Kidney (tissue), 14 donors: ENCODE data around the gene HCN2. TPM values are rescaled to one million over a fixed set of nuclear protein-coding genes. Genes with fewer than 3 reads are reported as not detected.

Experiments
- DNase-seq, 5 donors: peaks; one replicate each; pipeline ENCODE4 v3.0.0-alpha.2; 2013 to 2020
- FAIRE-seq: peaks from 2 replicates; lab custom pipeline; 2012; peaks lifted over from hg19 to GRCh38; lab: Jason Lieb, UNC
- H3K27ac ChIP-seq, 2 donors: one replicate each; pipeline ENCODE4 v1.7.0; 2013; ENCODE audit warnings: low read depth in 2 of 2, low read length in 2 of 2, inconsistent platforms in 1 of 2
- H3K27me3 ChIP-seq: one replicate; pipeline ENCODE4 v1.7.1; 2013; ENCODE audit warnings: low read length, inconsistent platforms; ENCODE audit not compliant: control insufficient read depth, insufficient read depth
- H3K36me3 ChIP-seq, 3 donors: one replicate each; pipeline versions ENCODE4 v1.7.0 to v1.7.1; 2013; ENCODE audit warnings: low read length in 3 of 3, control low read depth in 1 of 3, inconsistent platforms in 1 of 3; ENCODE audit not compliant: insufficient read depth in 3 of 3, control insufficient read depth in 2 of 3
- H3K4me1 ChIP-seq, 3 donors: one replicate each; pipeline versions ENCODE4 v1.7.0 to v1.7.1; 2013; ENCODE audit warnings: low read length in 3 of 3, inconsistent platforms in 1 of 3, low read depth in 1 of 3; ENCODE audit not compliant: control insufficient read depth in 2 of 3, insufficient read depth in 2 of 3
- H3K4me3 ChIP-seq, 3 donors: one replicate each; pipeline versions ENCODE4 v1.7.0 to v1.8.1; 2013; ENCODE audit warnings: low read length in 3 of 3, control low read depth in 1 of 3, inconsistent platforms in 1 of 3
- H3K9ac ChIP-seq, 3 donors: one replicate each; pipeline versions ENCODE4 v1.7.0 to v1.7.1; 2013; ENCODE audit warnings: low read length in 3 of 3, control low read depth in 1 of 3, inconsistent platforms in 1 of 3
- H3K9me3 ChIP-seq, 3 donors: one replicate each; pipeline versions ENCODE4 v1.7.0 to v1.7.1; 2013; ENCODE audit warnings: low read length in 3 of 3, control low read depth in 1 of 3, inconsistent platforms in 1 of 3; ENCODE audit not compliant: control insufficient read depth in 2 of 3, insufficient read depth in 1 of 3
- intact Hi-C: fragments of 100-400 bp; cut with DNase I; formaldehyde crosslinking; loops from one replicate; pipeline ENCODE4 v1.11.1; 2022
- polyA plus RNA-seq: library from polyadenylated mRNA; stranded (reverse); fragments of 350-450 nt; fragmentation: Illumina TruSeq; extraction: RNeasy Lipid Tissue Mini Kit (QIAGEN cat#74804); gene quantifications from one replicate; pipeline ENCODE4 v1.2.3, GENCODE V29; 2014; ENCODE audit warnings: low read depth, low replicate concordance; ENCODE audit not compliant: insufficient read depth
- total RNA-seq: library from RNA; stranded (reverse); fragmentation: NEBNext Ultra II Directional; extraction: Animal tissue kit (Norgen Biotek cat#: 25700); gene quantifications from one replicate; pipeline ENCODE4 v1.2.1, GENCODE V29; 2021
- TF ChIP-seq, protein P1 (sequence below): IDR thresholded peaks from 3 replicates; pipeline ENCODE4 v1.5.1; 2012; ENCODE audit warnings: mild to moderate bottlenecking, moderate library complexity, borderline replicate concordance; ENCODE audit not compliant: insufficient read depth; ENCODE audit errors: extremely low read depth
- donor health status: control.
- donor health status: control.
- donor health status: control.
- donor health status: control.
- donor health status: control.
- donor health status: DM: yes; HTN: yes; CAD: no.
- donor health status: Normal renal cell carcinoma (clear cell type).

HCN2 gene
- total and polyA plus RNA-seq, 2 donors from 2014 or later = 0.31 to 1.3 TPM

DNA sequence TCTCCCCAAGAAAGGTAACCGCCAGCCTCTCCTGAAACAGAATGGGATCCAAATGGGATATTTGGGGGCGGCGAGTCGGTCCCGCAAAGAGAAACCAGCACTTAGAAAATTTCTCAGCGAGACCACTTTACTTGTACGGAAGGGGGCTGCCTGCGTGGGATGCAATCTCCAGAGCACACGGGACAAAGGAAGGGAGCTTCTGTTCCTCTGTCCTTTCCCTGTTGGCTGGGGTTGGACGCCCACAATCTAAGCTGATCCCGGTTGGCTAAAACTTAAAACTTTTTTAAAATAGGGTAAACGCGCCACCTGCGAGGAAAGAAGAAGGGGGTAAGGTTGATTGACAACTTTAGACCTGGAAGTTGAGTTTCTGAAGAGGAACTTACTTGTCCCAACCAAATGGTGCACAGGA, 18.1 kb upstream of the HCN2 start:
- Histone ChIP-seq H3K9ac (peak overlapping the region; percentile 46 to 54 (median 47)), H3K9me3 (no peaks in the 10 kb centered on the region), H3K4me1 (peaks cover 0 to 28% (median 9%) of the 10 kb centered on the region in 3 donors), H3K36me3 (no peaks in the 10 kb centered on the region), H3K4me3 (peak overlapping the region; percentile 64 to 69 (median 65)), H3K27ac (peak overlapping the region; percentile 2 to 16), H3K27me3 (no peaks in the 10 kb centered on the region)
- intact Hi-C loops = no loop called here
- TF ChIP-seq, protein P1, sequence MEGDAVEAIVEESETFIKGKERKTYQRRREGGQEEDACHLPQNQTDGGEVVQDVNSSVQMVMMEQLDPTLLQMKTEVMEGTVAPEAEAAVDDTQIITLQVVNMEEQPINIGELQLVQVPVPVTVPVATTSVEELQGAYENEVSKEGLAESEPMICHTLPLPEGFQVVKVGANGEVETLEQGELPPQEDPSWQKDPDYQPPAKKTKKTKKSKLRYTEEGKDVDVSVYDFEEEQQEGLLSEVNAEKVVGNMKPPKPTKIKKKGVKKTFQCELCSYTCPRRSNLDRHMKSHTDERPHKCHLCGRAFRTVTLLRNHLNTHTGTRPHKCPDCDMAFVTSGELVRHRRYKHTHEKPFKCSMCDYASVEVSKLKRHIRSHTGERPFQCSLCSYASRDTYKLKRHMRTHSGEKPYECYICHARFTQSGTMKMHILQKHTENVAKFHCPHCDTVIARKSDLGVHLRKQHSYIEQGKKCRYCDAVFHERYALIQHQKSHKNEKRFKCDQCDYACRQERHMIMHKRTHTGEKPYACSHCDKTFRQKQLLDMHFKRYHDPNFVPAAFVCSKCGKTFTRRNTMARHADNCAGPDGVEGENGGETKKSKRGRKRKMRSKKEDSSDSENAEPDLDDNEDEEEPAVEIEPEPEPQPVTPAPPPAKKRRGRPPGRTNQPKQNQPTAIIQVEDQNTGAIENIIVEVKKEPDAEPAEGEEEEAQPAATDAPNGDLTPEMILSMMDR = no peak
- FAIRE-seq (no peak), DNase-seq (peak in 3 of 5 donors; percentile 59 to 79 (median 78))

GRCh38 chr19:572140-572742, 17.4 kb upstream of the HCN2 start, which contains the start of gene BSG:
TSS of gene BSG (plus strand) at chr19:572596. CDS start at chr19:572635, 39 bp downstream.
- Histone ChIP-seq H3K4me3 (peak within 1 kb of the TSS; percentile 69 to 84 (median 75)), H3K36me3 (no peaks in the 10 kb centered on the region), H3K4me1 (peaks cover 0 to 34% (median 9%) of the 10 kb centered on the region in 3 donors), H3K9me3 (no peaks in the 10 kb centered on the region), H3K27me3 (no peaks in the 10 kb centered on the region), H3K9ac (peak within 1 kb of the TSS; percentile 47 to 74 (median 63)), H3K27ac (peak within 1 kb of the TSS; percentile 83 to 89)
- intact Hi-C loops = no loop called here
- DNase-seq (peak; percentile 98 to 100 (median 99)), FAIRE-seq (no peak)
- TF ChIP-seq, protein P1 = peak; percentile 0

DNA sequence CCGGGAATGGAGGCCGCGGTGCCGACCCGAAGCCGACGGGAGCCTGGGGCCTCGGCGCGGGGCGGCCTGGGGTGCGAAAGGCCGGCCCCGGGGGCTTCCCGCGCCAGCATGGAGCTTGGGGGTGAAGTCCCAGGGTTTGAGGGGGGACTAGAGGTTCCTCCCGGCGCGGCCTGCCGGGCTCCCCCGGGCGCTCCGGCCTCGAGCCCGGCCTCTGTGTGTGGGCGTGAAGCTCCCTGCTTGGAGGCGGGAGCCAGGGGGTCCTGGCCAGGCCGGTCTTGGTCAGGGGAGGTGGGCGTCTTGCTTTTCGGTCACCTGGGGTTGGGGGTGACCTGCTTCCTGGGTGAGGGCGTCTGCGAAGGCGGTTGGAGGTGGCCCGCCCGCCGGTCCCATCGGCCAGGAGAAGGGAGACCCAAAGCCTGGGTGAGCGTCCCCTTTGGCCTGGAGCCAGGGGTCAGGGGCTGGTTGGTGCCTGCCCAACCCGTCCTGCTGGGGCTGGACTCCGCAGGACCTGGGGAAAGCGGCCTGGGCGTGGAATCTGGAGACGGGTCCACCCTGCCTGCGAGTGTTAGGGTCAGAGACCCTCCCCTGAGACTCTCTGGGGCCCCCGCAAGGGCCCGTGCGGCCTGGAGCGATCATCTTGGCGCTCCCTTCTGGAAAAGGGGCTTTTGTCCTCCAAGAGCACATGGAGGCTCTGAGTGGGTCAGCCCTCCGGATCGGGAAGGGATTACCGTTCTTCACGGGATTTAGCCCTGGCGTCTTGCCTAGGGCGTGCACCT, 16.8 kb upstream of the HCN2 start:
- intact Hi-C loops = no loop called here
- peak in 3 of 5 donors; percentile 66 to 90 (median 87) for DNase-seq
- Histone ChIP-seq H3K27me3 (no peaks in the 10 kb centered on the region), H3K4me3 (peak overlapping the region; percentile 53 to 84 (median 75)), H3K36me3 (no peaks in the 10 kb centered on the region), H3K9ac (peak overlapping the region; percentile 2 to 74 (median 63)), H3K9me3 (no peaks in the 10 kb centered on the region), H3K27ac (peak overlapping the region; percentile 83 to 89), H3K4me1 (peaks cover 0 to 36% (median 9%) of the 10 kb centered on the region in 3 donors)
- TF ChIP-seq, protein P1 = no peak
- no peak for FAIRE-seq
